Activated CD4-positive, CD25-positive, alpha-beta regulatory T cell treated with anti-CD3 and anti-CD28 coated beads, Interleukin-2, amount 50 U/mL, for 16 hours (primary cell): ENCODE results near the gene CA6.
A peak's percentile ranks its signal among the peaks of the same experiment; 100 is the strongest.
"Not testable (repeated sequence)": the region's sequence is repeated elsewhere in the genome, so short reads cannot be mapped to it uniquely, and the experiment has no call there.

Experiments used
- DNase-seq: peaks from one replicate; pipeline ENCODE4 v3.0.0-alpha.2; 2020; ENCODE audit warnings: low read depth, low spot score

CA6 gene

DNA sequence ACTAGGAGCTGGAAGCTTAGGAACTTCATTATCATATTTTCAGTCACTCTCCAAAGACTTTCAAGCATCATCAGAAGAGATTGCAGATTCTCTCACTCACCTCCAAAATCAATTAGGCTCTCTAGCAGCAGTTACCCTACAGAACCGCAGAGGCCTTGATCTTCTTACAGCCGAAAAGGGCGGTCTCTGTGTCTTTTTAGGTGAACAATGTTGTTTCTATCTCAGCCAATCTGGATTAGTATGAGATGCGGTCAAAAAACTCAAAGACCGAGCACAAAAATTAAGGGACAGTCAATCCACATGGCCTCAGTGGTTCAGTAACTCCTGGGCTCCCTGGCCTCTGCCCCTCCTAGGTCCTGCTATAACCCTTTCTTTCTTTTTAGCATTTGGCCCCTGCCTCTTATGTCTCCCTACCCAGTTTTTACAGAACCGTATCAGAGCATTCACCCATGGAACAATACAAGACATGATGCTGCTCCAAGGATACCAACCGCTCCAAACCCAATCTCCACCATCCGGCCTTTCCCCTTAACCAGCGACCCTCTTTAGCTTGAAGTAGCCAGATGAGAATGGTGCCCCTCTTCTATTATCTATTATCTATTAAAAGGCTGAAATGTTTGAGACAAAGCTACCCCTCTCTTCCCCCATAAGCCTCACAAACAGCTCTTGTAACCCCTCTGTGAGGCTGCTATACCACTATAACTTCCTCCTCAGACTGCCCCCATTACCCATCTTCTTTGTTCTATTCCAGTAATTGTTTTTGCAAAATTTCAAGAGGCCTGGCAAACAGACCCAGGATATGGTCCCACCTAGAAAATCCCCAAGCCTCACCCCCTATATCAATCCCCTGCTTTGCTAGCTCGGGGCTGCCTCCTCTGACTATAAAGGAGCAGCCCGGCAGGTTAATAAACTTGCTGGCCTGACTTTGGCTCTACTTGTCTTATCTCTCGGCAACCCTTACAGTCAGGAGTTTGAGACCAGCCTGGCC lies 18.7 kb upstream of the CA6 start:
- no peak for DNase-seq

DNA sequence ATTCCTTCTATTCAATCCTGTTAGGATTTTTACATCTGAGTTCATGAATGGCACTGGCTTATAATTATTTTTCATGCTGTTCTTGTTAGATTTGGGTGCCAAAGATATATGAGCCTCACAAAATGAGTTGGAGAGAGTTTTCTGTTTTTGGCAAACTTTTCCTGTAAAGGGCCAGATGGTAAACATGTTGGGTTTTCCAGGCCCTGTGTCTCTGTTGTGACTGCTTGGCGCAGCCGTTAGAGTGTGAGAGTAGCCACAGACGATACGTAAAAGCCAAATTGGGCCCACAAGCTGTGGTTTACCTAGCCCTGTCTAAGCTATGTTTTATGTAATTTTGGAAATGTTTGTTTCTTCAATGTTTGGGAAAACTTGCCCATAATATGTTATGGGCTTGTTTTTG lies 15.6 kb upstream of the CA6 start:
- no peak for DNase-seq

DNA sequence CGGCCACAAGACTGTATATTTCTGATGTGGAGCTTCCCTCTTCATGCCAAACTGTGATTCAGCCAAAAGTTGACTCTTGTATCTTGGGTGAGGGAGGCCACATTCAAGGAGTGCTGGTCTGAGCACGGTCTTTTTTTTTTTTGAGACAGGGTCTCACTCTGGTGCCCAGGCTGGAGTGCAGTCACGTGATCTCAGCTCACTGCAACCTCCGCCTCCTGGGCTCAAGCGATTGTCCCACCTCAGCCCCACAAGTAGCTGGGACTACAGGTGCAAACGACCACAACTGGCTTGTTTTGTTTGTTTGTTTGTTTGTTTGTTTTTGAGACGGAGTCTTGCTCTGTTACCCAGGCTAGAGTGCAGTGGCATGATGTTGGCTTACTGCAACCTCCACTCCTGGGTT lies 8.6 kb upstream of the CA6 start:
- not testable (repeated sequence) for DNase-seq

DNA sequence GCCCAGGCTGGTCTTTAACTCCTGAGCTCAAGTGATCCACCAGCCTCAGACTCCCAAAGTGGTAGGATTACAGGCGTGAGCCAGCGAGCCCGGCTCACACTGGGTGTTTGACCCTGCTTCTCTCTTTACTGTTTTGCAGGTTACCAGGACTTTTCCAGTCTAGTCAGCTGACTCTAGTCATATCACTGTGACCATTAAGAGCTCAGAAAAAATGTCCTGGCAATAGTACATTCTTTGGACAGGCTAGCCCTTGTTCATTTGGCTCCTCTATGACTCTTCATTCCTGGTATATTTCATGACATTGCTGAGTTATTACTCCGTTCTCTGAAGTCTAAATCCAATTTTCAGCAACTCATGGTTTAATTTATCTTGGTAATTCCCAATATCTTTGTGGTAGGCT lies 8.0 kb upstream of the CA6 start:
- no peak for DNase-seq

DNA sequence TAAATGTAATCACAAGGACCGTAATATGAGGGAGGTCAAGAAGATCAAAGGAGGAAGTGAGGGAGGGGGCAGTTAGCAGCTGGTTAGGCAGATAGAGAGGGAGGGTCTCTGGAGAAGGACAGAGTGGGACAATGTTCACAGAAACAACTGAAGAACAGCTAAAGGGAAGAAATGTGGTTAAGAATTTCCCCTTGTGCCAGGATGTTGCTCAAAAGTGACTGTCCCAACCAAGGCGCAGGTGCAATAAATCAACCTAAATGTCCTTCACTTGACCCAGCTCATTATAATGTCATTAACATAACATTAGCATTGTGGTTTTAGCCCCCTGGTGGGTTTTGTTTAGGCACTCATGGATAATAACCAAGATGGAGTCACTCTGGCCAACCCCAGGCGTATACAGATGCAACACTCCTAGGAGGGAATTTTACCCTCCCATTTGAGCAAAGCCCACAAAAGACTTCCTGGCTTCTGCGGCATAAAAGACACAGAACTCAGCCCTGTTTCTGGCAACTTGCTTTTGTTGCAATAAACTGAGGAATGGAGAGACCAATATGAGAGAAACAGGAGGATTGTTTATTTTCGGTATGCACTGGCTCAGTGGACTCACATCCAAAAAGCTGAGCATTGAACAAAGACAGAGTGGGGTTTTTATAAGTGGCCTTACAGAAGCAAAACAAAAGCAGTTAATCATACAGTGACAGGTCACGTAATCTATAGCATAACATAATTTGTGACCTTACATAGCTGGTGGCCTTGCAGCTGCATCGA lies 7.3 kb upstream of the CA6 start:
- no peak for DNase-seq

DNA sequence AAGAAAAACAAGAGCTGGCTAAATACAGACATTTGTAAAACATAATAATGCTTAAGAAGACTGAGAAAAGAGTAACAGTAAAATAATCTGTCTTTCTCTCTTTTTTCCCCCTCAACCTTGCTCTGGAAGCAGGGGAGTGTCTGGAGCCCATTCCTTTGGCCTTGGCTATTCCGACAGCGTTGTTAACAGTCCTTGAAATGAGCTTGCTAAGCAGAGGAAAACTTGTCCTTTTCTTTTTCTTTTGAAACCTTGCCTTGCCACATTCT lies 6.7 kb upstream of the CA6 start:
- no peak for DNase-seq

DNA sequence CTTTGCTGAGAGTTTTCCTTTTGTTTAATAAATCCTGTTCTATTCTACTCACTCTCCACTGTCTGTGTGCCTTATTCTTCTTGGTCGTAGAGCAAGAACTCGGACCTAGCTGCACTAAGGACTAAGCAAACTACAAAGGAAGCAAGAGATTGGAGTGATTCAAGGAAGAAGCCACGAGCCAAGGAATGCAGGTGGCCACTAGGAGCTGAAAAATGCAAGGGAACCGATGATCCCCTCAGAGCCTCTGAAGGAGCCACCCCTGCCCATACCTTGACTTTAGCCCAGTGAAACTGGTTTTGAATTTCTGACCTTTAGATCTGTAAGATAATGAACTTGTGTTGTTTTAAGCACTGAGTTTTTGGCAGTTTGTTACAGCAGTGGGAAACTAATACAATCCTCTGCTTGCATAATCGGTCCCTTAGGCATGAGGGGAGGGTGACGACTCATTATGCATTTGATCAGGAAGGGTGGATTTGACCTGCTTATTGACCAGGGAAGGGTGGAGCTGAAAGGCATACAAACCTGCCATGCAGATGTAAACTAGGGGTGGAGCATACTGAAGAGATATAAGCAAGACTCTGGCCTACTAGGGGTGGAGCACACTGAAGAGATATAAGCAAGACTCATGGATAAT lies 6.2 kb upstream of the CA6 start:
- DNase-seq: no peak

DNA sequence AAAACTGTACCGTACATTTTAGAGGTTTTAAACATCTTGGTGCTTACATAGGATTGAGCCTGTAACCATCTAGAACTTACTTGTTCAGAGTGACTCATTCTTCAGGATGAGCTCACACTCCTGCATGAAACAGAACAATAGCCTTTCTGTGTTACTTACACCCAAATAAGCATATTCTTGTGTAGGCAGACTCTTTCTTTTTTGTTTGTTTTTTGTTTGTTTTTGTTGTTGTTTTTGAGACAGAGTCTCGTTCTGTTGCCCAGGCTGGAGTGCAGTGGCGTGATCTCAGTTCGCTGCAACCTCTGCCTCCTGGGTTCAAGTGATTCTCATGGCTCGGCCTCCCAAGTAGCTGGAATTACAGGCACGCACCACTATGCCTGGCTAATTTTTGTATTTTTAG lies 3.8 kb upstream of the CA6 start:
- DNase-seq: no peak

DNA sequence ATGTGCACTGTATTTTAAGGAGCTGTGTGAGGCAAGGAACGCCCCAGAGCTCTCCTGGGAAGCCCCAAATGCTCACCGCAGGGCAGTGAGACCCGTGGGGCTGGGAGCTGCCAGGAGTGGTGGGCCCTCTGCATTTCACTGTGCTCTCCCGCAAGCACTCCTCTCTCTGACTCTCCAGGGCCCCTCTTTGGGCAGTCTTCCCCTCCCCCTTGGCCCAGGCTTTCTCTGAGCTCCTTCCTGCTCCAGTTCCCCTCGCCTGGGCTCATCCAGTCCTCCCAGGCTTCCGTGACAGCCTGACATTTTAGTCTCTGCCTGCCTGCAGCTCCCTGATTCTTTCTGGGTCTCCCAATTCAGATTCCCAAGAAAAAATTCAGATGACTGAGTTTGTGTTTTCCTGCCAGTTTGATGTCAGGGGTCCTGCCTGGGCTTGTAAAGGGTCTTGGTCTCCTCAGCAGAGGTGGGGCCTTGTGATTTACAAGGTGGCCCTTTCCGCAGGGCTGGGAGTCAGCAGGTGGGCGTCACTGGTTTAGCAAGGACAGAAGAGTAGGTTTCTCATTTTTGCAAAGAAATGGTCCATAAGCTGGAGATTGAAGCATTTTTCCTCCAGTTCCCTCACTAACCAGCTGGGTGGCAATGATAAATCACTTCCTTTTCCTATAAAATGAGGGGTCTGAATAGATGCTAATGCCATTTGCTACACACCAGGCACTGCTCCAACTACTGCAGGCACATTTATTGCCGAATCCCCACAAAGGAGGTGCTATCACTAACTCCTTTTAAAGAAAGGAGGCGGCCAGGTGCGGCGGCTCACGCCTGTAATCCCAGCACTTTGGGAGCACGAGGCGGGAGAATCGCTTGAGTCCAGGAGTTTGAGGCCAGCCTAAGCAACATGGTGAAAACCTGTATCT lies 1.9 kb upstream of the CA6 start:
- no peak for DNase-seq

DNA sequence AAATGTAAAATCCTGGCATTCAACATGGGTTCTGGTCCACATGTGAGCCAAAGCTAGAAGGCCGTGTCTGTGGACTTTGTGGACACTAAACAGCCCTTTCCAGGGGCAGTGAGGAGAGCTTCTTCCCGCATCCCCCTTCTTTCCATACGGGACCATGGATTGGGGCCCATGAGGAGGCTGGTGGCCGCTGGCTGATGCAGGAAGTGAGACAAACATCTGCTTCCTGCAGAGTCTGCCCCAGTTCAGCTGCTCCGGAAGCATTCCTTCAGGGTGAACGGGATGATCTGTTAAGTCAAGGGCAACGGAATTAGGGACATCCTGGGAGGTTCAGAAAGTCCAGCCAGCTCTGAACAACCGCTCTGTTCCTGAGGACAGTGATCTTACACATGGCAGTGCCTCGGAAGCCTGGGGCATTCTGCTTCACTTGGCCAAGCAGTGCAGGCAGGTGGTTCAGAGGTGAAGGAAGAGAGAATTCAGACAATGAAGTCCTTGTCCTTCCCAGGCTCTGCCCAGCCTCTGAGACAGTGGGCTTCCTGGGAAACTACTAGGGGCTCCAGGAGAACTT lies 1.5 kb downstream of the CA6 start:
- DNase-seq: no peak

DNA sequence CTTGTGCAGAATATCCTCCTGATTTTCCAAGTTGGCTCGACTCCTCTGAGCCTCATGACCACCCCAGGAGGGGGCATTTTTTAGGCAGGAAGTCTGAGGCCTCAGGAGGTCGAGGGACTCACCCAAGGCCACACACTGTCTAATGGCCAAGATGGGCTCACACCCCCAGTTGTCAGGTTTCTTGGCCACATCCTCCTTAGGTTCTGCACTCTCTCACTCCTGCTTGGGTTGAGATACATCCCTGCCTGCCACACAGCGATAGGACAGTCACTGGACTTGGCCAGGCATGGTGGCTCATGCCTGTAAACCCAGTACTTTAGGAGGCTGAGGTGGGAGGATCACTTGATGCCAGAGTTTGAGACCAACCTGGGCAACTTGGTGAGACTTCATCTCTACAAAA lies 4.6 kb downstream of the CA6 start:
- DNase-seq: no peak

DNA sequence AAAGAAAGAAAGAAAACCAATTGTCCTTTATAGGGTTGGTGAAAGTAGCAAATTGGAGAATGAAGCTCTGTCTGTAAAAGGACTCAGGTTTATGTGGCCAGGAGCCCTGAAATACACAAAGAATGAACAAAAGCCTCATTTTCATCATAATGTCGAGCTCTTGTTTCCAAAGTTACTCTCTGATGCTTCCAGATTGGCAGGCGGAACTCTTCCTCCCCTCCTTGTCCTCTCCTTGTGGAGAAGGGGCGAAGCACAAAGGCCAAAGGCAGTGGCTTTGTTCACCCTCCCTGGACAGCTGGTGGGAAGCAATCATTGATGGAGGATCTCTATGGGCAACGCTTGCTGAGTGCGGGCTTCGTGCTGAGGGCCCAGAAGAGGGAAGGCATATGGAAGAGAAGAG lies 5.6 kb downstream of the CA6 start:
- no peak for DNase-seq

DNA sequence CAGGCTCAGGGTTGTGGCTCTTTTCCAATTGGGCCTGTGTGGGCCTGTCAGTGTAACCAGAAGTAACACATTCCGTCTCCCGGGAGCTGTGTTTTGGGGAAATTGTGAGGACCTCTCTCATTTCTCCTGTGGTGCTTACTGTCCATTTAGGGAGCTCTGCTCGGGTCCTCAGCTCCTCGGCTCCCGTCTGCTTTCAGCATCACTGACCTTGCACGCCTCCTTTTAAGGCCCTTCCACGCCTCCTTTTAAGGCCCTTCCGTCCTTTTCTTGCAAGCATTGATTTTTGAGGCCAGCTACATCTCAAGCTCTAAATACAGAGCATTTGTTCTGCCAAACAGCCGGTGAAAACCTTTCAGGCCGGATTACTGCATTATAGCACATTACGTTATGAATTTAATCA lies 9.7 kb downstream of the CA6 start:
- DNase-seq: no peak

DNA sequence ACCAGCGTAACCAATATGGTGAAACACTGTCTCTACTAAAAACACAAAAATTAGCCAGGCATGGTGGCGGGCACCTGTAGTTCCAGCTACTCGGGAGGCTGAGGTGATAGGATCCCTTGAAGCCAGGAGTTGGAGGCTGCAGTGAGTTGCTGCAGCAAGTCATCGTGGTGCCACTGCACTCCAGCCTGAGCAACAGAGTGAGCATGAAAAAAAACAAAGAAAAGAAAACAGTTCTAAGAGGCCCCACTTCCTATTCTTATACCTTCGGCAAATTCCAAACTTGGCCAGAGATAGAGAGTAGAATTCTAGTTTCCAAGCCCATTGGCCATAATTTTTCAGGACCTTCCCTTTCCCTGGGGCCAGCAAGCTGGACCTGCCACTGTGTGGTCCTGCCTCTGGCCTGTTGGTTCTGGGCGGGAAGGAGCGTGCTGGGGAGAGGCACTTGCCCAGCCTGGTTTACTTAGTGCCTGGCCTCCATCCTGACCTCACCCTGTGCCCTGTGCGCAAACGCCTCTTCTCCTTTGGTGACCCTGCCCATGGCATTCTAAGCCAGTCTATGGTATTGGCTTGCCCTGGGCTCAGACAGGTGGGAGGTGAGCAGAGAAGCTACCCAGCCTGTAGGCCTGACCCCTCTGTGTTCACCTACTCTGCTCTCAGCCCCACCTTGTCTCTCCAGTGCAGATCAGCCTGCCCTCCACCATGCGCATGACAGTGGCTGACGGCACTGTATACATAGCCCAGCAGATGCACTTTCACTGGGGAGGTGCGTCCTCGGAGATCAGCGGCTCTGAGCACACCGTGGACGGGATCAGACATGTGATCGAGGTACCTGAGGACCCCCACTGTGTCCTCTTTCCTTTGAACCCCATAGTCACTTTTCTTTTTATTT lies 11.0 kb downstream of the CA6 start:
- DNase-seq: no peak

DNA sequence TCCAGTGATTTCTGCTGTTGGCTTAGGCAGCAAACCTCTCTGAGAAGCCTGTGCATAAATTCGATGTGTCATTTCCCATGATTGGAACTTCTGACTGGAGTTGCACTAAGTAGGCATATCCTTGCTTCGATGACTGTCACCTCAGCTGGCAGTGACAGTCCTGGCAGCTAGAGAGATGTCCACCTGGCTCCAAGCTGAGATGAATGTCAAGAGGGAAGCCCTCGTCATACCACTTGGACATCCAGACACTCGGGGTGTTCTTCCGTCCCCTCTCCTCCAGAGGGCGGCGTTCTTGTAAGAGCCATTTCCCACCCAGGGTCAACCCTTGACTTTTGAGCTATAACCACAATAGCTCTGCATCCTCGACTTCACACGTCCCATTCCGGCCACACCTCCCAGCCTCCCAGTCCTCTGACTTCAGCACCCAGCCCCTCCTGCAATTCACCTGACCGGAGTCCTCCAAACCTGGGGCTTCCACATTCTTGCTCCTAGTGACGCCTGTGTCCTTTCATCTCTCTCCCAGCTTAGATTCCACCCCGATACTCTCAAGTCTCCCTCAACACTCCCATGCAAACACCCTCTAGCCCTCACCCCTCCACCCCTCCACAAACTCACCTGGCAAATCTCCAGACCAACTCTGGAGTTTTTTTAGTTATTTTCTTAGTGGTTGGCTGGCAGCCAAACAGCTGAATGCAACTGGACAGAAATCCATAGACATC lies 17.3 kb downstream of the CA6 start:
- DNase-seq: peak; percentile 11

DNA sequence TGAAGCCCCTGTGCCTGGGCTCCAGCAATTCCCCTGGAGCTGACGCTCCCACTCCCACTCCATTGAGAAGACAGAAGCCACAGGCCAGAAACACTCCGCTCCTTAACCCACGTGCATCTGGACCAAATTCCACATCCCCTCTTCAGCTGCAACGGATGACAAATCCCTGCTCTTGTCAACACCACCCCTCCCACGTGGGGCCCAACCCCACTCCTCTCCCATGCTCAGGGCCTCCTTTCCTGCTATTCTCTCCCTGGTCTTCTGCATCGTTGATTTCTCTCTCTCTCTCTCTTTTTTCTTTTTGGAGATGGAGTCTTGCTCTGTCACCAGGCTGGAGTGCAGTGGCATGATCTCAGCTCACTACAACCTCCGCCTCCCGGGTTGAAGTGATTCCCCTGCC lies 18.3 kb downstream of the CA6 start:
- DNase-seq: no peak

DNA sequence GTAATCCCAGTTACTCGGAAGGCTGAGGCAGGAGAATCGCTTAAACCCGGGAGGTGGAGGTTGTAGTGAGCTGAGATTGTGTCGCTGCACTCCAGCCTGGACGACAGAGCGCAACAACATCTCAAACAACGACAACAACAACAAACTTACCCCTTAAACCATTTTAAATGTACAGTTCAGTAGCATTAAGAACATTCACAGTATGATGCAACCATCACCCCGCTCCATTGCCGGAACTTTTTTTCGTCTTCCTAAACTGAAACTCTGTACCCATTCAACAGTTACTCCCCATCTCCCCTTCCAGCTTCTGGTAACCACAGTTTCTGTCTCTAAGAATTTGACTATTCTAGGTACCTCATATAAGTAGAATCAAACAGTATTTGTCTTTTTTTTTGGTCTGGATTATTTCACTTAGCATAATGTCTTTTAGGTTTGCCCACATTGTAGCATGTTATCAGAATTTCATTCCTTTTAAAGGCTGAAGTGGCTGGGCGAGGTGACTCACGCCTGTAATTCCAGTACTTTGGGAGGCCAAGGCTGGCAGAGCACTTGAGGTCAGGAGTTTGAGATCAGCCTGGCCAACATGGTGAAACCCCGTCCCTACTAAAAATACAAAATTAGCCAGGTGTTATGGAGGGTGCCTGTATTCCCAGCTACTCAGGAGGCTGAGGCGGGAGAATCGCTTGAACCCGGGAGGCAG lies 19.6 kb downstream of the CA6 start:
- DNase-seq: no peak

DNA sequence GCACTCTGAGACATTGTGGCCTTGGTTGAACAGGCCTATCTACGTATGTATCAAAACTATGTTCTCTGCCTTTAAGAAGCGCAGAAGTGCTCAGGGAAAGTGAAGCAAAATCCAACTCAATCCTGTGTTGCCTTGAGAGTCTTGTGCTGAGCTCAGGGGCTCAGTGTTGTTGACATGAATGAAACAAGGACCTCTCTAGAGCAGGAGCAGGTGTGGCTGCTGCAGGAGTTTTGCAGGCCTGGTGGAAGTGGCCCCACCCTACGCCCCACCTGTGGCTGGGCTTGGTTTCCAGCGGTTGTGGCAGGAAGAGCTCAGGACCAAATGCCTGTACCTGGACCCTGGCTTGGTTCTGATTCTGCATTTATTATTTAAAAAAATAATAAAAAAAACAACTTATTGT lies 20.9 kb downstream of the CA6 start:
- no peak for DNase-seq

DNA sequence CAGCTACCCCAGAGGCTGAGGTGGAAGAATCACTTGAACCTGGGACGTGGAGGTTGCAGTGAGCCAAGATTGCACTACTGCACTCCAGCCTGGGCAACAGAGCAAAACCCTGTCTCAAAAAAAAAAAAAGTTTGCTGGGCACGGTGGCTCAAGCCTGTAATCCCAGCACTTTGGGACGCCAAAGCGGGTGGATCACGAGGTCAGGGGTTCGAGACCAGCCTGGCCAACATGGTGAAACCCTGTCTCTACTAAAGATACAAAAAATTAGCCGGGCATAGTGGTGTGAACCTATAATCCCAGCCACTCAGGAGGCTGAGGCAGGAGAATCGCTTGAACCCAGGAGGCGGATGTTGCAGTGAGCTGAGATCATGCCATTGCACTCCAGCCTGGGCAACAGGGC lies 23.2 kb downstream of the CA6 start:
- not testable (repeated sequence) for DNase-seq
